HG03342 (cell line): ENCODE measurements around the gene SCG5.
"Not testable (repeated sequence)": the region's sequence is repeated elsewhere in the genome, so short reads cannot be mapped to it uniquely, and the experiment has no call there.

Experiments
- ATAC-seq: cut with Tn5 transposase; IDR thresholded peaks from one replicate; pipeline ENCODE4 v1.9.1; 2021; ENCODE audit warnings: mild to moderate bottlenecking, moderate library complexity; ENCODE audit not compliant: unreplicated experiment

Gene SCG5, protein sequence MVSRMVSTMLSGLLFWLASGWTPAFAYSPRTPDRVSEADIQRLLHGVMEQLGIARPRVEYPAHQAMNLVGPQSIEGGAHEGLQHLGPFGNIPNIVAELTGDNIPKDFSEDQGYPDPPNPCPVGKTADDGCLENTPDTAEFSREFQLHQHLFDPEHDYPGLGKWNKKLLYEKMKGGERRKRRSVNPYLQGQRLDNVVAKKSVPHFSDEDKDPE

DNA sequence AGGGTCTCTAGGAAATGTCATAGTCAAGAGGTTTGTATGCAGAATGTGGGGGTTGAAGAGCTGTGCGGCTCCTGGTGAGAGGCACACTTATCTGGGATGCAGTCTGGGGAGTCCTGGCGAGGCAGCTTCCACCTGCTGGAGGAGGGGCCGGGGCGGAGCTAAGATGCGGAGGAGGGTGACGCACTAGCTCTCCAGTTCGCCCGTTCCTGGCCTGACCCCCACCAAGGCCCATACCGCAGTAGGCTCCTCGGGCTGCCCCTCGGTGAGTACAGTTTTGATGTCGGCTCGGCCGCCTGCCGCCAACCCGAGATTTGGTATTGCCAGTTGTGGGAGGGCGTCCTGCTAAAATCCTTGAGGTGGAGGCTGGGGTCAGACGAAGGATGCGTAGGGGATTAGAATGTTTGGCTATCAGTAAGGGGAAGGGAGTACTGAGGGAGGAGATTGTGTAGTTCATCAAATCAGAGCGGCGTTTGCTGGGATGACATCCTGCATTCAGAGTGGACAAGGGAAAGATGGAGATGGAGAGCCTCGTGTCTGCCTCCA lies at the start of gene SCG5:
Gene SCG5, plus strand, starts transcription at position 194 of the 543 bp plus-strand sequence. CDS start 1,883 bp downstream, outside the sequence.
- no peak for ATAC-seq

DNA sequence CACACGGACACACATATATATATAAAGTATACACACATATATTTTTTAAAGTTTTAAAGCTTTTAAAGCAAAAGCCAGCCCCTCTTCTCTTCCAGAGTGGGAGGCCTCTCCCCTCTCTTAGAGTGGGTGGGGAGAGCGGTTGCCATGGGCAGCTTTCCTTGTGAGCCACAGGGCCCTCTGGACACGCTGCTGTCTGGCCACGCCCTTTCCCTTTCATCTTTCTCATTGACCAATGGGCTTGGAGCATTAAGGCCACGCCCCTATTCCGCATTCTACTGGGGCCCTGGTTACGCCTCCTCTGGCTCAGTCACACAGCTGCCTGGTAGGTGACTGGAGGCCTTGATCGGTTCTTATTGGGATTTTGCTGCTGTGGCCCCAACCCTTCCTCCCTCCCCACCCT lies 48.4 kb upstream of the SCG5 start, which contains the start of gene GOLGA8N:
Gene GOLGA8N, plus strand, starts transcription at position 306 of the 400 bp plus-strand sequence.
- ATAC-seq = not testable (repeated sequence)

DNA sequence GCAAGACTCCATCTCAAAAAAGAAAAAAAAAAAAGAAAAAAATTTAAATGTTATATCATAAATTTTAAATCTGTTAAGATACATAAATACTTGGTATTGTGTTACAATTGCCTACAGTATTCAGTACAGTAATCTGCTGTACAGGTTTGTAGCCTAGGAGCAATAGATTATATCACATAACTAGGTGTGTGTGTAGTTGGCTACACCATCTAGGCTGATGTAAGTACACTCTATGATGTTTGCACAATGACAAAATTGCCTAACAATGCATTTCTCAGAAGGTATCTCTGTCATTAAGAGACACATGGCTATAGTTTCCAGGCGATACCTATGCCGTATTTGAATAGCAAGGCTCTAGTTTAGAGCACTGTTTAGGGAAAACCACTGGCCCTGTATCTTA lies 32.0 kb upstream of the SCG5 start:
- not testable (repeated sequence) for ATAC-seq

DNA sequence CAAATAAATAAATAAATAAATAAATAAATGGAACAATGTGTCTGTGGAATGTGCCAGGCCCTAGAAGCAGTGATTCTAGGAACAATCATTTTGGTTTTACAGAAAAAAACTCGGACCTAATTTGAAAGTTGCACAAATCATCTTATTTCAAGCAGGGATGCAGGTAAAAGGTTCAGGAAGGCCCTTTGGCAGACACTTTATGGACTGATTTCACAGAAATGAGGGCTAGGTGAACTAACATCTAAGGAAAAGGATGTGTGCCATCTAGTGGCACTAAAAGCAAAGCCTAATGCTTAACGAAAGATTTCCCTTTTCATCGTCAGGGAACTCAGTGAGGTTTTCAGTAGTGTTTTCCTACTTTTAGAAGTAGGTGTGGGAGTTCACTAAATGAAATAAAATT lies 30.8 kb upstream of the SCG5 start:
- not testable (repeated sequence) for ATAC-seq

DNA sequence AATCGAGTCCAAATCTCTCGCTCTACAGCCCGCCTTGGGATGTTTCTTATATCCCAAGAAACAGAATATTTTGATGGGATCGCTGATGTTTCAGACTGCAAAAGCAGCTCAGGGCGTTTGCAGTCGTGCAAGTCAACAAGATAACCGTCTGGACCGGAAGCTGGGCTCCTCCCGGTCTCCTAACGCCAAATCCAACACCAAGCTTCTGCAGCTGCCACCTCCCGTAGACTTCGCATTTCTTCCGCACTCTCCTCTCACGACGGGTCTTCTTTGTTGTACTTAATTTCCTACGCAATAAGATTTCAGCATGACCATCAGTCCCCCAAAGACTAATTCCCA lies 26.8 kb upstream of the SCG5 start:
- peak; percentile 28 for ATAC-seq

DNA sequence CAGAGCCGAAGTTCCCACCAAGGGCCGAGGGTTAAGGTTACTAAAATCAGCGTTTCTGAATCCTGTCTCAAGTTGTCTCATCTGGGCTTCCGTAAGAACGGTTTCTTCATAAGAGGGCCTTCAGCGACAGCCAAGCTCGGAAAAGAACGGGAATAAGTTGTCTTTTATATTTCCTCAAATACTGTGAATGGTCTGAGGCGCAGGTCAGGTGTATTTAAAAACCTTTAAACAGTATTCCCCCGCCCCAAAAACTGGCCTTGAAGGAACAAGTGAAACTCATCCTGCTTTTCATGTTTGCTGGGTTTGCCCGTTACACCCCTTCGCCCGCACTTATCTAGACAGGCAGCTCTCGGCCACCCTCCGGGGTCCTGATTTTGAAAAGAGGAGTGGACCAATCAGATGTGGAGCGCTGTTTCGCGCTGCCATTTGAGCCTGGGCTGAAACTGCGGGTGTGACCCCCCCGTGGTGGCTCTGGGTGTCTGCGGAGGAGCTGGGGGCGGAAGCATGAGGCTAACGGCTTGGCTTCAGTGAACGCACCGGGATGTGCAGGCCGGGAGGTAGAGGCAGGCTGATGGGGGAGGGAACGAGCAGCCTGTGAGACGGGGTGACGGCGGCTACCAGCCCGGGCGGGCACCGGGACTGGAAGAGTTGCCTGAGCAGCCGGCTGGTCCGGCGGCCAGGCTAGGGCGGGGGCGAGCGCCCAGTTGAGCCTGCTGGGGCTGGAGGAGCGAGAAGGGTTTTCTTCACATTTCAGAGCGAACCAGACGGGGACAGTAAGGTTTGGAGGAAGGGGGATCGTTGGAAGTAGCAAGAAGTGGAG lies 26.2 kb upstream of the SCG5 start, which contains the start of gene ARHGAP11A:
Gene ARHGAP11A, plus strand, starts transcription at position 454 of the 820 bp plus-strand sequence. CDS start 708 bp downstream, outside the sequence.
- peak; percentile 61 for ATAC-seq

DNA sequence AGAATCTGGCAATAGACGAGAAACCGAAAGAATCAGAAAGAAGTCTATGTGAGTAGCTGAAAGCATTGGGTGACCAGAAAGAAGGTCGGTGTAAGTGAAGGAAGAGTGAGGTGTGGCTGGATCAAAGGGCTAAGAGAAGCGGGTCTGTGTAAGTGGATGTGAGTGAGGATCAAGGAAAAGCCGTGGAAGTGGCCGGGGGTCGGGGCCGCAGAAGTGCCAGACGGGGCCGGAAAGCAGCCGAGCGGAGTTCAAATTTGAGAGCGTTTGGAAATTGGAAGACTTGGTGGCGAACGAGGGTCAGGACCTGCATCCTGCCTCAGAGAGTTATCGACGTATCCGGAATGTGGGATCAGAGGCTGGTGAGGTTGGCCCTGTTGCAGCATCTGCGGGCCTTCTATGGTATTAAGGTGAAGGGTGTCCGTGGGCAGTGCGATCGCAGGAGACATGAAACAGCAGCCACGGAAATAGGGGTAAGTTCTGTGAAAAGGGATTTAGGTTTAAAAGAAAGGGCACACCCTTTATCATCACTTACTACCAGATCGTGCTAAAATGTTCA lies 25.6 kb upstream of the SCG5 start:
- peak; percentile 8 for ATAC-seq

DNA sequence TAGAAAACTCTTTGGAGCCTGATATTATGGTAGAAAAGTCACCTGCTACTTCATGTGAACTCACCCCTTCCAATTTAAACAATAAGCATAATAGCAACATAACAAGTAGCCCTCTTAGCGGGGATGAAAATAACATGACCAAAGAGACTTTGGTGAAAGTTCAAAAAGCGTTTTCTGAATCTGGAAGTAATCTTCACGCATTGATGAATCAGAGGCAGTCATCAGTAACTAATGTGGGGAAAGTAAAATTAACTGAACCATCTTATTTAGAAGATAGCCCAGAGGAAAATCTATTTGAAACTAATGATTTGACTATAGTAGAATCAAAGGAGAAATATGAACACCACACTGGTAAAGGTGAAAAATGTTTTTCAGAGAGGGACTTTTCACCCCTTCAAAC lies 5.1 kb upstream of the SCG5 start:
- ATAC-seq = no peak

DNA sequence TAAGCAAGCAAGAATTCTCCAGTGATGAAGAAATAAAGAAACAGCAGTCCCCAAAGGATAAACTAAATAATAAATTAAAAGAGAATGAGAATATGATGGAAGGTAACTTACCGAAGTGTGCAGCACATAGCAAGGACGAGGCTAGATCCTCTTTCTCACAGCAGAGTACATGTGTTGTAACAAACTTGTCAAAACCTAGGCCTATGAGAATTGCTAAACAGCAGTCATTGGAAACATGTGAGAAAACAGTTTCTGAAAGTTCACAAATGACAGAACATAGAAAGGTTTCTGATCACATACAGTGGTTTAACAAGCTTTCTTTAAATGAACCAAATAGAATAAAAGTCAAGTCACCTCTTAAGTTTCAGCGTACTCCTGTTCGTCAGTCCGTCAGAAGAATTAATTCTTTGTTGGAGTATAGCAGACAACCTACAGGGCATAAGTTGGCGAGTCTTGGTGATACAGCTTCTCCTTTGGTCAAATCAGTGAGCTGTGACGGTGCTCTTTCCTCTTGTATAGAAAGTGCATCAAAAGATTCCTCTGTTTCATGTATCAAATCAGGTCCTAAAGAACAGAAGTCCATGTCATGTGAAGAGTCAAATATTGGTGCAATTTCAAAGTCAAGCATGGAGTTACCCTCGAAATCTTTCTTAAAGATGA lies 4.5 kb upstream of the SCG5 start:
- ATAC-seq = no peak

DNA sequence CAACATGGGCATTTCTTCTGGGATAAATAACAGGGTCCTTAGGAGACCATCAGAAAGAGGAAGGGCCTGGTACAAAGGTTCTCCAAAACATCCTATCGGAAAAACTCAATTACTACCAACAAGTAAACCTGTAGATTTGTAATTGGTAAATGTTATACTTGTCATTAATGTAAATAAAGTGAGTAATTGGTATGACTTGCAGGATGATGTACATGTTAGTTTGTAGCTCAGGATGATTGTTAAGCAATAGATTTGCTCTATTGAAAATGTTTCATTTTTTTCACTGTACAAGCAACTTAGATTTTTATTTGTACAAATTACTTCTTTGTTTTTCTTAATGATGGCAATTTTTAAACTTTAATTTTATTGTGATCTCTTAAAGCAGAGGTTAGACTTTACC lies 3.8 kb upstream of the SCG5 start:
- ATAC-seq = no peak

DNA sequence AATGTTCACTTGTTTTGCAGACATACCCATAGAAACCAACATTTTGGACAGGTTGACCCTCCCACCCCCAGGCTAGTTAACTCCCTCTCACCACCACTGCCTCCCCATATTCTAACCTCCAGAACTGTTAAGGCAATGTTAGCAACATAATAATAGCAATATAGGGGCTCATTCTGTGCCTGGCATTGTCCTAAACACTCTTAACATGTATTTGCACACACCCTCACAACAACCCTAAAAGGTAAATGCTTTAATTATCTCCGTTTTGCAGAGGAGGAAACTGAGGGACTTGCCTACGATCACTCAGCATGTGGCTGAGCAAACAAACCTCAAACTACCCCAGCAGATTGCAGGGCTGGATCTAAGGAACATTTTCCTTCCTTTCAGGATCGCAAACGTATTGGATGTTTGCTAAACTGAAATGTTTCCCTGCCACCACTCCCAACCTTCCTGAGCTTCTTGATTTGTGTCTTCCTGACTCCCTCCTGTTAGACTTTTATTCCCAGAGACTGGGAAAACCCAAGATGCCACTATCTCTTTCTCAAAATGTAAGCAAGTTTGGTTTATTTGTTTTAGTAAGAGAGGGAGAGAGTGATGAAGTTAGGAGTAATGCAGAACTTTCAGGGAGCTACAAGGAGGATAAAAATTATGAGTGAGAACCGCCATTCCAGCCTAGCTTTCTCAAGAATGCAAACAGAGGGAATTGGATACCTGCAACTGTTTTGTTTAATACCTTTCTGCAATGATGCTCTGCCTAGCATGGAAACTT lies 1.3 kb downstream of the SCG5 start:
- no peak for ATAC-seq

DNA sequence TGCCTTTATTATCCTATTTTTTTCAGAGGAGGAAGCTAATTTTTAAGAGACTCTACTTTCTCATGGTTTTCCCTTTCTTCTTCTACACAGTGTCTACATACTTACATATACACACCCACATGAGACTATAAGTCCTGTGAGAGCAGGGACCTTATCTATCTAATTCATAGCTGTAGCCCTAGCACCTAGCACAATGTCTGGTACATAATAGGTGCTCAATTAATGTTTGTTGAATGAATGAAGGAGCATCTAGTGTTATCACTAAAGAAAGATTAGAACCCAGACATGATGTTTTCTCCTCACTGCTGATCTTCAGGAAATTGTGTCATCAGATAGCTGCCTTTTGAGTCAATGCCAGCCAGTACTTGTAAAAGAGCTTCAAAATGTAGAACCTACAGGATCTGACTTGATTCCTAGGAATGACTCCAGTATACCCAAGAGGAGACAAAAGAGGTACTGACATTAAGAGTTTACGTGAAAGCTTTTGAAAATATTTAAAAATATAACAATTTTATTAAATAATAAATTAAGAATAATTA lies 2.5 kb downstream of the SCG5 start:
- ATAC-seq = no peak

DNA sequence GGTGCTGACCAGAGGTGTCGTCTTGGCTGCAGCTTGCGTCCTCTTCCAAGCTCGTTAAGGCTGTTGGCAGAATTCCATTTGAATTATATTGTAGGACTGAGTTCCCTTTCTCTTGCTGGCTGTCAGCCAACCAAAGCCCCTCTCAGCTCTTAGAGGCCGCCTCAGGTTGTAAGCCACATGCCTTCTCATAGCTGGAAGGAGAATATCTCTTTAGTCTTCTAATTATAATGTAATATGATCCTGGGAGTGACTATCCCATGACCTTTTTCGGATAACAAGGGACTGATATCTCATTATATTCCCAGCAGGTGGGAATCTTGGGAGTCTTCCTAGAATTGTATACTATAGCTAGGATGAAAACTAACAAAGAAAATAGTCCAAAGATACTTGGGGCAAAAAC lies 4.8 kb downstream of the SCG5 start:
- no peak for ATAC-seq

DNA sequence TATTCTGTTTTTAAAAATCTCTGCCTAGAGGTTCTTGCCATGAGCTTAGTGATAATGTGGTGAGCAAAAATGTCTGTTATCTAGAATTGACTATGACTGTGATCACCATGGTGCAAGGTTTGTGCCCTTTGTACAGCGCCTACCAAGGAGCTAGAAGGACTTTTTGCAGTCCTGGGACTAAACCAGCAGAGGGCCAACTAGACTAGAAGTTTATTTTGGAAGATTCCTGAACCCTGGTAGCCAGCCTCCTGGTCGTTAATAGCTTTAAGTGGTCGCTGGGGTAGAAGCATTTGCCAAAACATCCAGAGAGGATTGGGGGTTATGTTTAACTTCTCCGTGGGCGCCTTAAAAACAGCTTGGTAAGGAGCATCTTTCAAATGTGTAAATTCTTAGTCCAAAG lies 7.8 kb downstream of the SCG5 start:
- no peak for ATAC-seq

DNA sequence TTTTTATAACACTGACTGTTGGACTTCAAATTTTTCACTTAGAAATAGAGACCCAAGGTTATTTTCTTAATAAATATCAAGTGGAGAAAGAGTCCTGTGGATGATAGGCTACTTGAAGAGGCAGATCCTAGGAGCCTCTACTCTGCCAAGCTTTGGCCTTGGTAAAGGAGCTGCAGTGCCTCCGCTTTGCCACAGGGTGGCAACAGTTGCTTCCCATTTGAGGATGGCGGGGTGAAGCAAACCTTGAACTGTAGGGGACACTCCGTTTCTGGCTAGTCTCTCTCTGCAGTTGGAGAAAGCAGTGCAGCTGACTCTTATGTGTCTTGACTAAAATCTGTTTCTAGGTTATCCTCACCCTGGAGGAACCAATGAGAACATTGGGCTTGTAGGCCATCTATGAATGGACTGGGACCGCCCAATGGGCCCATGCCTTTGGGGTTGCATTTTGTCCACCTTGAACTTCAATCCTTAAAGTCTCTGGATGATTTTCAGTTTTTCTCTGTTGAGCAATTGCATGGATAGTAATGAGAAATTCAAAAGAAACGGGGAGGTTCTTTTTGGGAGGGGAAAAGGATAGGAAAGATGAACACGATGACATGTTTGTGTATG lies 9.8 kb downstream of the SCG5 start:
- ATAC-seq = peak; percentile 89

DNA sequence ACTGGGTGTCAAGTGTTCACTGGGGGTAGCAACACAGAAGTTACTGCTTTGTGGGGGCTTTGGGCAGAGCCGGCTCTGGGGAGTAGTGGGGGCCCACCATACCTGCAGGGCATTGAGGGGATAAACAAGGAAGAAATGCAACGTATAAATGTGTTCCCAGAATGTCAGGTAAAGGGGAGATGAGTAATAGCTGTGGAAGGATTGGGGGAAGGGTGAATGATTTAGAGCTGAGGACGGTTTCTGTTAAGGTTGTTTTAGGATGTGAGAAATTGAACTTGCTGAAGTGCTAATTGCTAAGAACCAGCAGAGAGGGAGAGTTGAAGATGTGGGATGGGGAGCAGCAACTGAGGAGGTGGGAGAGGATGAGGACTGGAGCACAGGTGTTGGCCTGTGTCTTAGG lies 10.7 kb downstream of the SCG5 start:
- no peak for ATAC-seq

DNA sequence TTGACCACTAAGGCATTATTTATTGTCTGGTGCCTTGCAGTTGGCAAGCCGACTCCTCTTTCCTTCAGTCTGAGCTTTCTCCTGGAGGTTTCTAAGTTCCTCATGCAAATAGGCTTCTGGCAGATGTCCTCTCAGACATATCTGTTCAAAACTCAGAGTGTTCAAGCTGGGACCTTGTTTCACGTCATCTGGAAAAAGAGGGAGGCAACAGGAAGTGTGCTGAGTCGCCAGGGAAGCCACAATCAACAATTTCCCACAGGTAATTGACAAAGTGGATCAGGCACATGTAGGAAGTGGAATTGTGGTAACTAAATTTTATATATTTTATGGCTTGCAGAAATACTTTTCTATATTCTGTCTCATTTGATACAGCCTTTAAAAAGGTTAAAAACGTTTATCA lies 14.6 kb downstream of the SCG5 start:
- ATAC-seq = no peak

DNA sequence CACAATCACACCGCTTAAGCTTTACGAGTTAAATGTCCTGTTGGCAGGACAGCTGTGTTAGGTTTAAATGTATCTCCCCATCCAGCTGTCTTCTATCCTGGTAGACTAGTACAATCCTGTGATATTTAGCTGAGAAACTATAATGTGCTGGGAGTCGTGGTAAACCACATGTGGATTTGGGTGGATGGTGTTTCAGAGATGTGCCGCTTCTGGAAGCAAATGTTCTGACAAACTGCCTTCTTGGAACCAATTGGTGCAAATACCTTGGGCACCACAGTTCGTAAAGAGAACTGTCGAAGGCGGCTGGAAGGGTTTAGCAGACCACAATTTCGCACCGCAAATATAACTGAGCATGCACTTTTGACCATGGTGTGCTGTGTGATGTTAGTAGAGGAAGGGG lies 15.0 kb downstream of the SCG5 start:
- no peak for ATAC-seq

DNA sequence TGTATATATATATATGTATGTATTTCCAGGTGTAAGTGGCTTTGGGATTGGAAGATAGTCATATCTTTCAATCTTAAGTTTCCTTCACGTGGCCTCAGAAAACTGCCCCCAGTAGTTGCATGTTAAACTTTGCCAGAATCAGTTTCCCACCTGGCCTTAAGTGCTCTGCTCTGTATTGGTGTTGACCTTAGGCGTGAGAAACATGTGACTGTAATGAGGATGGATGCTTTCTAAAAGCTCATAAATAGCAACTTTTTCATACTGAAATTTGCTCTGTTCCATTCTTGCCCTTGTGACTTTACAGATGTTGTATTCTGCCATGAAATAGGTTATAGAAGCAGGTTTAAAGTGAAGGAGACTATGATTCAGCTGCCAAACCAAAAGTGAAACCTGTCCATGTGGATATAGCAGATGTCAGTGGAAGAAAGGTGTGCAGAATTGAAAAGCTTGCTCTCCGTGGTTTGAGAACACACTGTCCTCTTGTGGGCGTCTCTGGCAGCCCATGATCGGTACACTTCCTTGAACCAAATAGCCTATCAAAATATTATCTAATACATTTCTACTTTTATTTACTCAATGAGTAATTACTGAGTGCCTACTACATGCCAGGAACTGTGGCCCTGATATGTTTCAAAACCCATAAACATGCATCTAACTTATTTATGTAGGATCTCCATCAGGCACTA lies 15.8 kb downstream of the SCG5 start:
- peak; percentile 71 for ATAC-seq
